H1 (cell line): ENCODE results near the gene CADM1. TPM values are rescaled to one million over a fixed set of nuclear protein-coding genes. Genes with fewer than 3 reads are reported as not detected.
A peak's percentile ranks its signal among the peaks of the same experiment; 100 is the strongest.

Experiments used
- CHD7 ChIP-seq: fragments of 300-600 bp; sonication (generic); IDR thresholded peaks from 2 replicates; pipeline ENCODE4 v1.7.1; 2012; ENCODE audit warnings: low read length, moderate library complexity, mild to moderate bottlenecking, inconsistent platforms; ENCODE audit not compliant: insufficient replicate concordance
- EP300 ChIP-seq, 2 experiments: IDR thresholded peaks; 1 replicate in 1 of 2; 2 replicates in 1 of 2; pipeline ENCODE4 v1.6.1; 2011 to 2012; ENCODE audit warnings: low read depth in 2 of 2, low read length in 2 of 2, mild to moderate bottlenecking in 2 of 2, borderline replicate concordance in 1 of 2, inconsistent platforms in 1 of 2, moderate library complexity in 1 of 2
- SP1 ChIP-seq: IDR thresholded peaks from 2 replicates; pipeline ENCODE4 v1.6.1; 2011; ENCODE audit warnings: low read depth, low read length
- TEAD4 ChIP-seq: IDR thresholded peaks from 2 replicates; pipeline ENCODE4 v1.6.1; 2012; ENCODE audit warnings: low read depth, low read length, inconsistent platforms, mixed read lengths
- polyA plus RNA-seq, 7 experiments: library from polyadenylated mRNA; depleted of rRNA in 3 of 7; stranded (reverse) in 5 of 7; unstranded in 2 of 7; fragments of >200 nt in 5 of 7; fragments of 200-250 nt in 2 of 7; gene quantifications; 1 replicate in 5 of 7; 2 replicates in 1 of 7; 4 replicates in 1 of 7; pipeline versions ENCODE4 v1.2.1 to v1.2.3, GENCODE V29; 2011 to 2013; ENCODE audit warnings: missing spikeins in 2 of 7, mixed read lengths in 2 of 7
- total RNA-seq: library from RNA; stranded (reverse); fragmentation: NEBNext Ultra II Directional; extraction: Animal tissue kit (Norgen Biotek cat#: 25700); gene quantifications from 2 replicates; pipeline ENCODE4 v1.2.1, GENCODE V29; 2021

The CADM1 gene
- total and polyA plus RNA-seq, 2 of the 8 experiments (the other 6 are each of a cell fraction or from before 2014, with no cell fraction given): 8.3 to 25.3 TPM

GRCh38 chr11:115409116-115409670 is 95.0 kb downstream of the CADM1 start (continued):
- TF ChIP-seq CHD7 (peak; percentile 67), EP300 (IDR thresholded peaks at IDR 0.05; ENCODE audit: borderline replicate concordance in 1 of 2, low read depth in 2 of 2, low read length in 2 of 2) (peak in 1 of 2 experiments; percentile 7; a peak in 1 of 3 replicates), SP1 (peak; percentile 25; the same call in 1 of the 2 replicates), TEAD4 (no peak)
